Chondrocyte (in vitro differentiated cells): ENCODE data around the gene CARS1. TPM values are rescaled to one million over a fixed set of nuclear protein-coding genes. Genes with fewer than 3 reads are reported as not detected.
A peak's percentile ranks its signal among the peaks of the same experiment; 100 is the strongest.

Experiments used
- DNase-seq: peaks from one replicate; pipeline ENCODE4 v3.0.0; 2021; ENCODE audit warnings: mixed read lengths, low spot score
- H3K27ac Mint-ChIP-seq: one replicate; pipeline ENCODE4 v1.8.0; 2021; ENCODE audit warnings: mild to moderate bottlenecking, moderate library complexity, mixed read lengths; ENCODE audit not compliant: unreplicated experiment
- H3K27me3 Mint-ChIP-seq: 2 replicates; pipeline ENCODE4 v1.8.0; 2021; ENCODE audit warnings: low read depth, mixed read lengths
- H3K36me3 Mint-ChIP-seq: 2 replicates; pipeline ENCODE4 v1.8.0; 2021; ENCODE audit warnings: low read depth, mixed read lengths
- H3K4me1 Mint-ChIP-seq: 2 replicates; pipeline ENCODE4 v1.8.0; 2021; ENCODE audit warnings: low read depth, mild to moderate bottlenecking, mixed read lengths
- H3K4me3 Mint-ChIP-seq: one replicate; pipeline ENCODE4 v1.8.0; 2021; ENCODE audit warnings: mild to moderate bottlenecking, moderate library complexity, mixed read lengths; ENCODE audit not compliant: unreplicated experiment
- H3K9me3 Mint-ChIP-seq: 2 replicates; pipeline ENCODE4 v1.8.0; 2021; ENCODE audit warnings: low read depth, mixed read lengths
- total RNA-seq: library from RNA; stranded (reverse); gene quantifications from 3 replicates; pipeline ENCODE4 v1.2.1, GENCODE V29; 2021
- TF ChIP-seq, protein P1 (sequence below): fragments of 200-600 bp; sonication (generic); IDR thresholded peaks from 2 replicates; pipeline ENCODE4 v1.5.0; 2021; ENCODE audit warnings: antibody characterized with exemption, mild to moderate bottlenecking, moderate library complexity

The CARS1 gene
- total RNA-seq, 1 donor from 2014 or later: 106 TPM

DNA sequence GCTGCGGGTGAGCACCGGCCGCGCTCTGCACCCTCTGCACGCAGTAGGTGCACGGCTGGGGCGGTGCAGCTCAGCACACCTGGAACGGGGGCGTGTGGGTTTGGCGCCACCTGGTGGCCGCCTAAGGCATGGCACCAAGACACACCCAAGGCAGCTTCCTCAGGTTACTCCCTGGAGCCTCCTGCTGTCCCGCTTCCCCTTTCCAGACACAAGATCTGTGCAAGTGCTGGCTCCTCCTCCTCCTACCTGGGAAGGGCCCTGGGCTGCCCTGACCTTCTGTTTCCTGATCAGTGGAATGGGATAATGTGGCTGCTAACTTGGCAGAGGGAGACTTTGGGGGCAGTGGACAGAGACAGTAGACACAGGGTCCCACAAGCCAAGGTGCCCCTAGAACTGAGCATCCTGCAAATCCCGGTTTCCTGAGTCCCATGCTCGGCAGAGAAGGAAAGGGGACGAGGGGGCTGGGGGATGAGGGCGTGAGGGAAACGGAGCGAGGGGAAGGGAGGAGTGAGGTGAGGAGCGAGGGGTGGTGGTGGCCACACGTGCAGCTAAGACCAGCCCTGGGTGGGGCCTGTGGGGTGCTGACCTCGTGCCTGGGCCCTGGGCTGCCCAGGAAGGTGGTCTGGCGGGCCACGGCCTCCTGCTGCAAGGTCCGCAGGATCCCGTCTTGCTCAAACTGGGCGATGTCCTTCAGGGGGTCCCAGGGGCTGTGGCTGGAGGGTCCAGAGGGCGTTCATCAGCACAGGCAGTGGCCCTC, 34.8 kb upstream of the CARS1 start:
- DNase-seq: no peak
- Mint-ChIP-seq H3K27me3 (no peaks in the 10 kb centered on the region), H3K4me3 (no peak overlapping the region), H3K36me3 (peaks cover 11% of the 10 kb centered on the region), H3K27ac (no peak overlapping the region), H3K9me3 (no peaks in the 10 kb centered on the region), H3K4me1 (peaks cover 21% of the 10 kb centered on the region)
- TF ChIP-seq, protein P1, sequence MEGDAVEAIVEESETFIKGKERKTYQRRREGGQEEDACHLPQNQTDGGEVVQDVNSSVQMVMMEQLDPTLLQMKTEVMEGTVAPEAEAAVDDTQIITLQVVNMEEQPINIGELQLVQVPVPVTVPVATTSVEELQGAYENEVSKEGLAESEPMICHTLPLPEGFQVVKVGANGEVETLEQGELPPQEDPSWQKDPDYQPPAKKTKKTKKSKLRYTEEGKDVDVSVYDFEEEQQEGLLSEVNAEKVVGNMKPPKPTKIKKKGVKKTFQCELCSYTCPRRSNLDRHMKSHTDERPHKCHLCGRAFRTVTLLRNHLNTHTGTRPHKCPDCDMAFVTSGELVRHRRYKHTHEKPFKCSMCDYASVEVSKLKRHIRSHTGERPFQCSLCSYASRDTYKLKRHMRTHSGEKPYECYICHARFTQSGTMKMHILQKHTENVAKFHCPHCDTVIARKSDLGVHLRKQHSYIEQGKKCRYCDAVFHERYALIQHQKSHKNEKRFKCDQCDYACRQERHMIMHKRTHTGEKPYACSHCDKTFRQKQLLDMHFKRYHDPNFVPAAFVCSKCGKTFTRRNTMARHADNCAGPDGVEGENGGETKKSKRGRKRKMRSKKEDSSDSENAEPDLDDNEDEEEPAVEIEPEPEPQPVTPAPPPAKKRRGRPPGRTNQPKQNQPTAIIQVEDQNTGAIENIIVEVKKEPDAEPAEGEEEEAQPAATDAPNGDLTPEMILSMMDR: peak; percentile 99

DNA sequence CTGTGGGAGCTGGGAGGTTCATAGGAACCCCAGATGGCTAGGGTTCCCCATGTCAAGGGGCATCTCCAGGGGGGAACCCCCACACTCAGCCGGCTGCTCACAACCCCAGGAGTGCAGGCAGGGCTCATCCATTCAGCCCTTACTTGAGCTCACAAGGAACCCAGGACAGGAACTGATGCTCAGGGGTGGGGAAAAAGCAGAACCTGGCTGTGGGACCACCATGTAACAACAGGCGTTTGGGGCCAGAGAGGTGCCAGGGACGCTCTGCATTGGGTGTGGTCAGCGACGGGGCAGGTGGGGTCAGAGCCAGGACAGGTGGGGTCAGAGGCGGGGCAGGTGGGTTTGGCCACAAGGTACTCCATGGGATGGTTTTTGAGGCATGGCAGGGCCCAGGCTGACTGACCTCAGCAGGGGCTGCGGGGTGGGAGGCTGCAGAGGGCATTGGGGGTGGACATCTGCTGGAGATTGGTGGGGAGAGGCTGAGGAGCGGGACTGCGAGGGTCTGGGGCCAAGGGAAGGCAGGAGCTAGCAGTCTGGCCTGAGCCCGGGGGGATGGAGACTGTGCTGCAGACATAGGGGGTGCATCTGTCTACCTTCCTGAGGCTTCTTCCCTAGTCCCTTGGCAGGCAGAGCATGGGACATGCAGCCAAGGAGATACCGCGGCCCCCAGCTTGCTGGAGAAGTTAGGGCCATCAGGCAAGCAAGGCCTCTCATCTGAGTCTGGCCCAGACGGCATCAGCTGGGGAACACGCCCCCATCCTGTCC, 34.0 kb upstream of the CARS1 start:
- TF ChIP-seq, protein P1: no peak
- Mint-ChIP-seq H3K9me3 (no peaks in the 10 kb centered on the region), H3K4me1 (peaks cover 18% of the 10 kb centered on the region), H3K27me3 (no peaks in the 10 kb centered on the region), H3K27ac (no peak overlapping the region), H3K4me3 (no peak overlapping the region), H3K36me3 (peaks cover 9% of the 10 kb centered on the region)
- DNase-seq: peak; percentile 81

DNA sequence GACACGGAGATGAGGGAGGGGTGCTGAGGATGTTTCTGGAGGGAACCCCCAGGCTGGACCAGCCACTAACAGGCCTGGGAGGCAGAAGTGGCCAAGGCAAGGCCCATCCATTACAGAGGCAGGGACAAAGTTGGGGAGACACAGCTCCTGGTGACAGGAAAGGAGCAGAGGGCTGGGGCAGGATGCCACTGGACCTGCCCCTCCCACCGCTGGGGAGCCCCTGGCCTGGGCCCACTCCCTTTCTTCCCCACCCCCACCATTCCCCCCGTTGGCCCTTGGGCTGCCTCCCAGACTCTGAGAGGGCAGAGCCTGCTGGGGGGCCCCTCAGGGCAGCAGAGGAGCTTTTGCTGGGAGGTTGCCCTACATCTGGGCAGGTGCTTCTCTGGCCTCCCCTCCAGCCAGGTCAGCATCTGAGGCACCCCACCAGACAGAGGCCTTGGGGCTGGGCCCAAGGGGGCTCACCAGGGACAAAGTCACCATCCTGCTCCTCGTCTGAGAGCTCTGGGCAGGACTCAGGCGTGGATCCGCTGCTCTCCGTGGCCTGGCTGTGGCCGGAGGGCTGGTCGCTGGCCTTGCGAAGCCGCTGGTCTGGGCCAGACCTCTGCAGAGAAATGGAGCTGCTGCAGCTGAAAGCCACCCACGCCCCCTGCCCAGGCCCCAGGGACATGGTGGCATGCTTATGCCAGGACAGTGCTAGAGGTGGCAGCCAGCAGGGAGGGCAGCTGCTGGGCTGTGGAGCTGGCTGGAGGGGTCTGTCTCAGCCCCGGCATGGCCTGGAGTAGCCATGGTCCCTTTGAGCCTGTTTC, 33.1 kb upstream of the CARS1 start:
- Mint-ChIP-seq H3K9me3 (no peaks in the 10 kb centered on the region), H3K36me3 (peaks cover 4% of the 10 kb centered on the region), H3K4me1 (peaks cover 8% of the 10 kb centered on the region), H3K27me3 (no peaks in the 10 kb centered on the region), H3K27ac (no peak overlapping the region), H3K4me3 (no peak overlapping the region)
- TF ChIP-seq, protein P1: no peak
- peak; percentile 75 for DNase-seq

DNA sequence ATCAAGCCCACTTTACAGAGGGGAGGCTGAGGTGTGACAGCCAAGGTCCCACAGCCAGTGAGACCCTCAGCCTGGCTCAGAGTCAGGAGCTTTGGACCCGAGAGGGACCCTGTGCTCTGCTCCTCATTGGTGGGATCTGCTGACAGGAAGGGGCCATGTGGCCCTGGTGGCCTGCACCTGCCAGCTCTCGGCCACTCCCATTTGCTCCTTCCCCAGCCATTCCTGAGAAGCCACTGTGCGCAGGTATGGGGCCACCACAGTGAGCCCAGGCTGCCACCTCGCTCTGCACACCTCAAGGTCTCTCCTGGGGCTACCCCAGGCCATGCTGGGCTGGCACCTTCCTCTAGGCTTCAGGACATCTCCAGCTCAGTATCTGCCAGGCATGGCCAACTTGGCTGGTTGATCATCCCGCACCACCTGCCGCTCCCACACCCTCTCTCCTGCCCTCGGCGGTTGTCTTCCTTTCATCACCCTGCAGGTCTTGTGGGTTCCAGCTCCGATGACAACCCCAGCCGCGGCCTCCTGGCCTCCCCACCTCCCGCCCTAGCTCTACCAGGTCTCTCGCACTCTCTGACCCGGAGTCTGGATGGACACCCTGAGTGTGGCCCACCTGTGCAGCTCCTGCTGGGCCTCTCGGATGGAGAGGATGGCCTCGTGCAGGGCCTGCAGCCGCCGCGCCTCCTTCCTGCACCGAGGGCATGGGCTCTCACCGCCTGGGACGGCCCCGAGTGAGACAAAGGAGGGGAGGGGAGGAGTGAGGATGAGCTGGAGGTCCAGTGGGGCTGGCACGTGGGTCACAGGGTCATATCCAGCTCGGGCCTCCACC, 32.2 kb upstream of the CARS1 start:
- DNase-seq: peak; percentile 86
- Mint-ChIP-seq H3K4me3 (no peak overlapping the region), H3K4me1 (peaks cover 3% of the 10 kb centered on the region), H3K36me3 (peaks cover 3% of the 10 kb centered on the region), H3K9me3 (no peaks in the 10 kb centered on the region), H3K27ac (no peak overlapping the region), H3K27me3 (no peaks in the 10 kb centered on the region)
- TF ChIP-seq, protein P1: no peak
